Caco-2 (cell line): Measurements from ENCODE around the gene SNAP25. TPM values are rescaled to one million over a fixed set of nuclear protein-coding genes. Genes with fewer than 3 reads are reported as not detected.

Experiments used
- BruUV-seq: library from RNA; stranded (reverse); fragments of 400-500 nt; replicated peaks from 2 replicates; lab custom pipeline; 2021; lab: Mats Ljungman, UMichigan
- CTCF ChIA-PET: fragments of 300-600 bp; sonication (Branson Sonifier 250); formaldehyde crosslinking; loops from one replicate; lab custom pipeline; 2022; ENCODE audit warnings: antibody characterized with exemption; lab: Charles Lee
- POLR2A ChIA-PET: fragments of 300-600 bp; sonication (Branson Sonifier 250); formaldehyde crosslinking; loops from one replicate; lab custom pipeline; 2022; ENCODE audit warnings: antibody characterized with exemption; lab: Charles Lee
- DNase-seq, 2 experiments: peaks; one replicate each; pipeline versions ENCODE4 v3.0.0 to v3.0.0-alpha.2; 2020 to 2022
- H3K27me3 ChIP-seq: replicated peaks from 2 replicates; pipeline ENCODE4 v1.6.0; 2011; ENCODE audit warnings: low read length; ENCODE audit not compliant: control insufficient read depth, insufficient read depth
- H3K36me3 ChIP-seq: 2 replicates; pipeline ENCODE4 v1.5.1; 2011; ENCODE audit warnings: low read length; ENCODE audit not compliant: control insufficient read depth, insufficient read depth
- H3K4me1 ChIP-seq: fragments of 250-450 bp; sonication (Bioruptor Pico); 2 replicates; pipeline ENCODE4 v1.5.1; 2020; ENCODE audit warnings: mild to moderate bottlenecking
- H3K4me3 ChIP-seq: 2 replicates; pipeline ENCODE4 v1.5.1; 2011; ENCODE audit warnings: low read depth, mild to moderate bottlenecking, control low read depth, low read length
- H3K9me3 ChIP-seq: fragments of 250-450 bp; sonication (Bioruptor Pico); 2 replicates; pipeline ENCODE4 v1.5.1; 2020; ENCODE audit warnings: mild to moderate bottlenecking, moderate library complexity
- H3K27ac Mint-ChIP-seq: one replicate; pipeline ENCODE4 v1.8.0; 2022; ENCODE audit warnings: mixed read lengths; ENCODE audit not compliant: unreplicated experiment
- H3K27me3 Mint-ChIP-seq: one replicate; pipeline ENCODE4 v1.8.0; 2022; ENCODE audit warnings: mixed read lengths; ENCODE audit not compliant: insufficient read depth, unreplicated experiment
- H3K36me3 Mint-ChIP-seq: one replicate; pipeline ENCODE4 v1.8.0; 2022; ENCODE audit warnings: mild to moderate bottlenecking, mixed read lengths; ENCODE audit not compliant: insufficient read depth, unreplicated experiment
- H3K4me1 Mint-ChIP-seq: one replicate; pipeline ENCODE4 v1.8.0; 2022; ENCODE audit warnings: low read depth, mixed read lengths; ENCODE audit not compliant: unreplicated experiment
- H3K4me3 Mint-ChIP-seq: one replicate; pipeline ENCODE4 v1.8.0; 2022; ENCODE audit warnings: mild to moderate bottlenecking, moderate library complexity, mixed read lengths; ENCODE audit not compliant: unreplicated experiment
- H3K9me3 Mint-ChIP-seq: one replicate; pipeline ENCODE4 v1.8.0; 2022; ENCODE audit warnings: mixed read lengths; ENCODE audit not compliant: unreplicated experiment
- CTCF ChIP-seq, 2 experiments: fragments of 200-600 bp in 1 of 2; IDR thresholded peaks; 1 replicate in 1 of 2; 2 replicates in 1 of 2; pipeline versions ENCODE4 v1.5.1 to v1.8.0; 2011 to 2022; ENCODE audit warnings: antibody characterized with exemption in 1 of 2, control low read depth in 1 of 2, inconsistent platforms in 1 of 2, low read depth in 1 of 2, low read length in 1 of 2, mild to moderate bottlenecking in 1 of 2, moderate library complexity in 1 of 2; ENCODE audit not compliant: insufficient read depth in 1 of 2, severe bottlenecking in 1 of 2, unreplicated experiment in 1 of 2
- intact Hi-C: fragments of 100-400 bp; cut with micrococcal nuclease; formaldehyde crosslinking; loops from one replicate; pipeline ENCODE4 v1.10.0; 2022; ENCODE audit not compliant: unreplicated experiment
- total RNA-seq: library from RNA; stranded (reverse); gene quantifications from 2 replicates; pipeline ENCODE4 v1.2.3, GENCODE V29; 2022

Gene SNAP25
- total RNA-seq, 1 experiment from 2014 or later: not detected

- H3K9me3 ChIP-seq: no peaks in the 10 kb centered on the region
- no peaks in the 10 kb centered on the region for H3K36me3 Mint-ChIP-seq
- intact Hi-C loops: loop anchor here (2.0 kb wide), 2 partner anchors 247 to 609 kb away; no protein-coding TSS in a partner anchor
- no peaks in the 10 kb centered on the region for H3K27me3 ChIP-seq
- no peak overlapping the region for H3K4me3 ChIP-seq
- H3K36me3 ChIP-seq: no peaks in the 10 kb centered on the region
- H3K9me3 Mint-ChIP-seq: no peaks in the 10 kb centered on the region
- BruUV-seq: no TSS peak
- H3K4me1 Mint-ChIP-seq: no peaks in the 10 kb centered on the region
- H3K4me3 Mint-ChIP-seq: no peak overlapping the region
- H3K4me1 ChIP-seq: no peaks in the 10 kb centered on the region
- peaks cover 12% of the 10 kb centered on the region for H3K27me3 Mint-ChIP-seq
- ChIA-PET CTCF (interaction anchor here (0.6 to 1.6 kb wide), 2 partner anchors 243 to 247 kb away, joined by 4 to 6 read pairs; no protein-coding TSS in a partner anchor), POLR2A (no interaction called here)
- DNase-seq: peak in 1 of 2 experiments; percentile 24
- TF ChIP-seq CTCF (IDR thresholded peaks at IDR 0.05; ENCODE audit: insufficient read depth in 1 of 2, low read depth in 1 of 2, low read length in 1 of 2, severe bottlenecking in 1 of 2, unreplicated experiment in 1 of 2): peak; percentile 44 to 65
- no peak overlapping the region for H3K27ac Mint-ChIP-seq
These were observed 6.9 kb downstream of the SNAP25 start for GRCh38 chr20:10225439-10226060.

GRCh38 chr20:10228330-10228729 is 9.7 kb downstream of the SNAP25 start:
- Mint-ChIP-seq H3K36me3 (no peaks in the 10 kb centered on the region), H3K27me3 (peaks cover 11% of the 10 kb centered on the region), H3K4me3 (no peak overlapping the region), H3K27ac (no peak overlapping the region), H3K4me1 (no peaks in the 10 kb centered on the region), H3K9me3 (no peaks in the 10 kb centered on the region)
- no TSS peak for BruUV-seq
- intact Hi-C loops: no loop called here
- ChIA-PET POLR2A (no interaction called here), CTCF (no interaction called here)
- H3K9me3 ChIP-seq: no peaks in the 10 kb centered on the region
- H3K4me1 ChIP-seq: no peaks in the 10 kb centered on the region
- H3K27me3 ChIP-seq: no peaks in the 10 kb centered on the region
- no peak overlapping the region for H3K4me3 ChIP-seq
- H3K36me3 ChIP-seq: no peaks in the 10 kb centered on the region
- DNase-seq: no peak
- no peak for TF ChIP-seq CTCF (IDR thresholded peaks at IDR 0.05; ENCODE audit: insufficient read depth in 1 of 2, low read depth in 1 of 2, low read length in 1 of 2, severe bottlenecking in 1 of 2, unreplicated experiment in 1 of 2)

- no peaks in the 10 kb centered on the region for H3K27me3 ChIP-seq
- H3K4me1 Mint-ChIP-seq: no peaks in the 10 kb centered on the region
- no peak overlapping the region for H3K4me3 ChIP-seq
- intact Hi-C loops: no loop called here
- H3K9me3 Mint-ChIP-seq: no peaks in the 10 kb centered on the region
- H3K9me3 ChIP-seq: no peaks in the 10 kb centered on the region
- H3K4me3 Mint-ChIP-seq: no peak overlapping the region
- no TSS peak for BruUV-seq
- H3K36me3 Mint-ChIP-seq: no peaks in the 10 kb centered on the region
- no peak for DNase-seq
- no peak overlapping the region for H3K27ac Mint-ChIP-seq
- ChIA-PET POLR2A (no interaction called here), CTCF (no interaction called here)
- no peaks in the 10 kb centered on the region for H3K36me3 ChIP-seq
- no peaks in the 10 kb centered on the region for H3K4me1 ChIP-seq
- no peak for TF ChIP-seq CTCF (IDR thresholded peaks at IDR 0.05; ENCODE audit: insufficient read depth in 1 of 2, low read depth in 1 of 2, low read length in 1 of 2, severe bottlenecking in 1 of 2, unreplicated experiment in 1 of 2)
- peaks cover 7% of the 10 kb centered on the region for H3K27me3 Mint-ChIP-seq
These were observed 12.7 kb downstream of the SNAP25 start for GRCh38 chr20:10231290-10231689.
